DND-41 (cell line): ENCODE data around the gene GMPPB.
"Not testable (repeated sequence)": the region's sequence is repeated elsewhere in the genome, so short reads cannot be mapped to it uniquely, and the experiment has no call there.

Experiments used
- CTCF ChIP-seq: IDR thresholded peaks from 2 replicates; pipeline ENCODE4 v1.5.1; 2012; ENCODE audit warnings: borderline replicate concordance, low read length, moderate library complexity, mild to moderate bottlenecking; ENCODE audit not compliant: poor library complexity, severe bottlenecking; ENCODE audit errors: extremely low read depth
- EZH2 ChIP-seq: IDR thresholded peaks from 3 replicates; pipeline ENCODE4 v1.6.1; 2012; ENCODE audit warnings: borderline replicate concordance, low read depth, mild to moderate bottlenecking, moderate library complexity, low read length, inconsistent platforms; ENCODE audit not compliant: severe bottlenecking

GRCh38 chr3:49685103-49685502 lies 38.6 kb downstream of the GMPPB start:
- not testable (repeated sequence) for TF ChIP-seq CTCF, EZH2
